Frontal cortex (tissue), 4 donors: ENCODE results near the gene LY6G6D. TPM values are rescaled to one million over a fixed set of nuclear protein-coding genes. Genes with fewer than 3 reads are reported as not detected.

ENCODE experiments used
- DNase-seq, 2 donors: peaks; one replicate each; pipeline ENCODE4 v3.0.0; 2012; ENCODE audit warnings: low spot score in 2 of 2
- FAIRE-seq: peaks from 2 replicates; lab custom pipeline; 2012; peaks lifted over from hg19 to GRCh38; lab: Jason Lieb, UNC
- total RNA-seq: library from RNA; depleted of rRNA; stranded (reverse); fragments of >200 nt; gene quantifications from one replicate; pipeline ENCODE4 v1.2.3, GENCODE V29; 2014
- donor health status: control.
- donor health status: control.
- donor health status: control.

Gene LY6G6D, protein sequence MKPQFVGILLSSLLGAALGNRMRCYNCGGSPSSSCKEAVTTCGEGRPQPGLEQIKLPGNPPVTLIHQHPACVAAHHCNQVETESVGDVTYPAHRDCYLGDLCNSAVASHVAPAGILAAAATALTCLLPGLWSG
- not detected for total RNA-seq

DNA sequence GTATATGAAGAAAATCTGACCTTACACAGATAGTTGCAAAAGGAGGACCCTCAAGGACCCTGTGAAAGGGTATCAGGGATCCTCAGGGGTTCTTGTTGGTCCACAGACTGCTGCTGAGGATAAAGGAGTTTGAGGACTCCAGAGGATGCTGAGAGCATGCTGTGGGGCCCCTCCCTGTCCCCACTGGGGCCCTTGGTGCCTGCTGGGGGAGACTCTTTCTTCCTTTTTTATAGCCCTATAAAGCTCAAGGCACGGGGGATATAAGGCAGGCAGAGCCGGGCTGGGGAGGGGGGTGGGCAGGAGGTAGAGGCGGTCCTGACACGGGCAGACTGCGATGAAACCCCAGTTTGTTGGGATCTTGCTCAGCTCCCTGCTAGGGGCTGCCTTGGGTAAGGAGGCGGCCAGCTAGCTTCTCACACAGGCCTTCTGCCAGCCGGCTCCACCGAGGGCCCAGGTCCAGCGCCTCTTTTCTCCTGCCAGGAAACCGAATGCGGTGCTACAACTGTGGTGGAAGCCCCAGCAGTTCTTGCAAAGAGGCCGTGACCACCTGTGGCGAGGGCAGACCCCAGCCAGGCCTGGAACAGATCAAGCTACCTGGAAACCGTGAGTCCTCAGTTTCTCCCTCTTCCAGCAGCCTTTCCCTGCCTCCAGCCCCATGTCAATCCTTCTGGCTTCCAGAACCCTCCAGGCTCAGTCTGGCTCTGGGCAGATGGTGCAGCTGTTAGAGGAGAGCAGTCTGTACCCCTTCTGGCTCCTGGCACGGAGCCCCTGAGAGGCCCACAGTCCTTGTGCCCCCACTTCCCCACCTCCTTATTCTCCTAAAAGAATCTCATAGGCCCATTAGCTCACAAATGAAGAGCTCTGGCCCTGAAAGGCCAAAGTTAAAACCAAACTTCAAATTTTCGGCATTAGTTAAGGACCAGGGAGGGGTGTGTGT, at the start of gene LY6G6D:
Gene LY6G6D, plus strand, starts transcription at position 327 of the 937 bp plus-strand sequence. Its CDS starts 8 bp downstream, at position 335.
- no peak for DNase-seq
- FAIRE-seq: no peak

DNA sequence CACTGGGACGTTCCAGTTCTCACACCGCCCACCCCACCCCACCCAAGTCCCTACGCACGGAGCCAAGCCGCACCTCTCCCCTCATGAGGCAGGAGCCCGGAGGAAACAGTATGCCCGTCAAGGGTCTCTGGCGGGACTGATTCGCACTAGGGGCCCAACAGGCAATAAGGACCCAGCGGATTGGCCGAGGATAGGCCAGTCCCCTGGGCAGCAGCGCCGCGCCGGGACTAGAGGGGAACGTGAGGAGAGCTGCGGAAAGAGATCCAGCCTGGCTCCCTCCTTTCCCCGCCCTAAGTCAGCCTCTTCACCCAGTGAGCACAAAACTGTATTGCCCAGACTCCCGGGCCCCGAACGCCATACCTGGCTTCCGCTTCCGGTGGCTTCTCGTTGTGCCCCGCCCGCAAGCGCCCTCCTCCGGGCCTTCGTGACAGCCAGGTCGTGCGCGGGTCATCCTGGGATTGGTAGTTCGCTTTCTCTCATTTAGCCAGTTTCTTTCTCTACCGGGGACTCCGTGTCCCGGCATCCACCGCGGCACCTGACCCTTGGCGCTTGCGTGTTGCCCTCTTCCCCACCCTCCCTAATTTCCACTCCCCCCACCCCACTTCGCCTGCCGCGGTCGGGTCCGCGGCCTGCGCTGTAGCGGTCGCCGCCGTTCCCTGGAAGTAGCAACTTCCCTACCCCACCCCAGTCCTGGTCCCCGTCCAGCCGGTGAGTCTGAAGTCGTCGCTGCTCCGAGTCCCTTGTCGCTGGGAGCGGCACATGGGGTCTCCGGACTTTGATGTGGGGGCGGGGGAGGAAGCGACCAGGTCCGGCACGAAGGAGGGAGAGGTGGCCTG, 49.4 kb upstream of the LY6G6D start, which contains the start of gene CSNK2B:
Gene CSNK2B, plus strand, starts transcription at position 580 of the 836 bp plus-strand sequence. CDS start 752 bp downstream, outside the sequence.
- peak; percentile 95 to 98 for DNase-seq
- no peak for FAIRE-seq

DNA sequence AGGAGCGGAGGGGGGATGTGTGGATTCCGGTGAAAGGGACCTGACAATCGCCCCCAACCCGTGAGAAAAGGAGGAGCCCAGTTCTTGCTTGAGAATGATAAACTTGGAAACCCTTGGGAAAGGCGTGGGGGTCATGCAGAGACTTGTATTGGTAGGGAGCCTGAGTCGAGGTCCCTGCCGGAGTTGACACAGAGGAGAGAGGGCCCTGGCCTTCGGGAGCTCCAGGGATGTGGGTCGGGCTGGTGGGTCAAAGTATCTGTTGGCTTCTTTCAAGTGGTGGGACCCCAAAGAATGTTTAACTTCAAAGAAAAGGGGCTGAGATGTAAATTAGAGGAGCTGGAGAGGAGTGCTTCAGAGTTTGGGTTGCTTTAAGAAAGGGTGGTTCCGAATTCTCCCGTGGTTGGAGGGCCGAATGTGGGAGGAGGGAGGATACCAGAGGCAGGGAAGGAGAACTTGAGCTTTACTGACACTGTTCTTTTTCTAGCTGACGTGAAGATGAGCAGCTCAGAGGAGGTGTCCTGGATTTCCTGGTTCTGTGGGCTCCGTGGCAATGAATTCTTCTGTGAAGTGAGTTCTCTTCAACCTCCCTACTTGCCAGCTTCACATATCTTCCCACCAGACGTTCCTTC, 48.7 kb upstream of the LY6G6D start:
- DNase-seq (no peak), FAIRE-seq (no peak)

DNA sequence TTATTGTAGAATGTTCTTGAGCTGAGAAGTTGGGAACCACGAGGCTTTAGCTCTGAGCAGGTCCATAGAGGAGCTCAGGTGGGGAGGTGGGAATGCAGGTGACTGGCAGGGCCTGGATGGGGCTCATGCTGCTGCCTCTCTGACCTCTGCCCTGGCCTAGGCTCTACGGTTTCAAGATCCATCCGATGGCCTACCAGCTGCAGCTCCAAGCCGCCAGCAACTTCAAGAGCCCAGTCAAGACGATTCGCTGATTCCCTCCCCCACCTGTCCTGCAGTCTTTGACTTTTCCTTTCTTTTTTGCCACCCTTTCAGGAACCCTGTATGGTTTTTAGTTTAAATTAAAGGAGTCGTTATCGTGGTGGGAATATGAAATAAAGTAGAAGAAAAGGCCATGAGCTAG, 45.5 kb upstream of the LY6G6D start, which contains the start of gene LY6G5B:
Gene LY6G5B, plus strand, starts transcription at position 301 of the 400 bp plus-strand sequence. CDS start 975 bp downstream, outside the sequence.
- no peak for DNase-seq
- no peak for FAIRE-seq

DNA sequence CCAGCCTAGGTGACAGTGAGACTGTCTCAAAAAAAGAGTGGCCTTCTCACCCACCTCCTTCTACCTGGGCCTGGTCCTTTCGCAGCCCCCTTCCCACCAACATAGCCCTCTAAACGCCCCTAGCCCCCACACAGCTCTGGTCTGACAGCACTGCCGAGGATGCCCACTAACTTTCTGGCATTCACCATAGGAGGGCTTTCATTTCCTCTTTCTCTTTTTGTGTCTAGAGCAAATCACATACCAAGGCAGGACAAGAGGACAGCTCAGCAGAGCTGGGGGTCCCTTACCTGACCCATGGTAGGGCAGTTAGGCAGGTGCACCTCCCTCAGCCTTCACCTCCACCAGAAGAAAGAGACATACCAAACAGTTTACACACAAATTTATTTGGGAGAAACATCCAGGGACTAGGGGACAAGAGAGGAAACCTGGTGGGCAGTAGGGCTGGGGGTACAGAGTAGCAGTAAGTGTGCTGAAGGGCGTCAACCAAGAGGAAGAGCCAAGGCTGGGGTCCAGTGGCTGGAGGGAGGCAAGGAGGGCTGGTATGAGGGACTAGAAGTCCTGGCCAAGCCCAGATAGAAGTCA, 38.7 kb upstream of the LY6G6D start:
- DNase-seq: no peak
- FAIRE-seq: no peak

DNA sequence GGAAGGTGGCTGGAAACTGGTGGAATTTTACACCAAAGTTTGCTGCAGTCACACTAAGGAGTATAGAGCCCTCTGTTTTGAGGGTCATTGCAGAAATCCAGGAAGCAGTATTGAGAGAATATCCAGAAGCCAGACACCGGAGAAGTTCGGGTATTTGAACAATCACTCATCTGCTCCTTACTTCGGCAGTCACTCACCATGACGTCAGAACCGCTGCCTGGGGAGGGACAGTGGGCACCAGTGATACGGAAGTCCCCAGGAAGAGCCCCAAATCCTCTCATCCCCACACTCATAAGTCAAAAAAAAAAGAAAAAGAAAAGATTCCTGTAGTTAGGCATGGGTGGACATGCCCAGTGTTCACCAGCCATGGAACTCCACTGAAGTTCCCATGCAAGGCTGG, 38.2 kb upstream of the LY6G6D start:
- no peak for DNase-seq
- no peak for FAIRE-seq

DNA sequence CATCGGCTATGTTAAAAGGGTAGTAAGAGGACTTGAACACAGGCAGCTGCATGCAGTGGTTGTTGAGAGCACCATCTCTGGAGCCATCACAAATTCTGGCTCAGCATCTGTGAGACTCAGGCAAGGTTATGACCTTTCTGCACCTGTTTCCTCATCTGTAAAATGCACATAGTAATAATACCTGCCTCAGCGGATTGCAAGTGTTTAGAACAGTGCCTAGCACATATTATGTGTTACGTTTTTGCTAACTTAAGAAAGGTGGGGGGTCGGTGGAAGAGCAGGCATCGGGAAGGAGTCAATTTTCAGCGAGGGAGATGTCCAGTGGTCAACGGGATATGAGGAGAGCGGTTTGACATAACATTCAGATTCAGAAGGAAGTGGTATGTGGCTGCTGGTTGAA, 37.2 kb upstream of the LY6G6D start:
- FAIRE-seq (no peak), DNase-seq (no peak)

DNA sequence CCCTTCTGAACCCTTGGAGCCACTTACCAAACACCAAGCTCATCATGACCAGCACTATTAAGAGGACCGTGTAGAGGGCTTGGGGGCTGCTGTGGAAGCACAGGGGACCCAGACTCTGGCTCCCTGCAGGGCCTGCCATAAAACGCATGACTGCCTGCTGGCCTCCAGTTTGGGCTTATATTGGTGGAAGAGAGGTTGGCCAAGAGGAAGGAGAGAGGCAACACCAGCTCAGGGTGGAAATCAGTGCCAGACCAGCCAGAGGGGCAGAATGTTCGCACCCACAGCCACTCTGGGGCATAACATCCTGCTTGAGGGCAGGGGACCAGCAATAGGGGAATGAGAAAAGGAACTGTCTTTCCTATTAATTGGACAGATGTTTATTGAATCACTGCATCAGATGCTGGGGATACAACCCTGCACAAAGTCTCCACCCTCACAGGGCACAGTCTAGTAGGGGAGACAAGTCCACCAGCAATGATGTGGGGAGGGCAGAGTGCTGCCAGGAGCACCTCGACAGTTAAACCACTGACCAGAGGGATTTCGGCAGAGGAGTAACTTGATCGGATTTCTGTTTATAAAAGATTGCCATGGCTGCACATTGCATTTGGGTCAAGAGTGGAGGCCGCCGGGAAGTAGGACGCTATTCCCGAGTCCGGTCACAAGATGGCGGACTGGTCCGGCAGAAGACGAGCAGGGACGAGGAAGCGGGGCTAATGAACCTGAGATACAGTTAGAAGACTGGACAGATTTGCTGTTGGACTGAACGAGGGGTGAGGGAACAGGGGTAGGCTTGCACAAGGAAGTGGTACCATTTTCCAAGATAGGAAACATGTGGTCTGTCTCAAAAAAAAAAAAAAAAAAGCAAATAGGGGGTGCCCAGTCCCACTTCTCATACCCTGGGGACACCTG, 34.7 kb upstream of the LY6G6D start, which contains the start of gene LY6G5C:
Gene LY6G5C, minus strand, starts transcription at position 842 of the 909 bp plus-strand sequence. Its CDS starts 694 bp downstream, at position 148.
- DNase-seq: peak; percentile 71 to 83
- no peak for FAIRE-seq

DNA sequence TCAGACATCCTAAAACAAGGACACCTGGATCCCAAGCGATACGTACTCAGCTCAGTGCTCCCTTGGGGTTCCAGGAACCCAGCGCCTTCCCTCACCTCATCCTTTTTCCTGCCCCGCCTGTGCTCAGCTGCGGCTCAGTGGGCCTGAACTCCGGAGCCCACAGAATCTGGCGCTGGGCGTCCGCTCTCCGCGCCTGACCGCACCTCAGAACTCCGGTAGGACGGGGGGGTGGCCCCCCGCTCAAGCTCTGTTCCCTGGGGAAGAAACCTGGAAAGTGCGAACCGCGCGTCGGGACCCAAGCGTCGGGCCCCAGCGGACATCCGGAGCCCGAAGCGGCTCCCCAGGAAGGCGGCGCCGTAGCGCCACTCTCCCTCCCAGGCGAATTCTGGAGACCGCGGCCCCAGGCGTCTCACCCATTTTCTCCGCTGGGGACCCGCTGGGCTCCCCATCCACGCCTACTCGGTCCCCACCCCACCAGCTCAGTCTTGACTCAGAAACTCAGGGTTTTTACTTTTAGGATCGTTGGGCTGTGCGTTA, 33.9 kb upstream of the LY6G6D start:
- FAIRE-seq (no peak), DNase-seq (peak in 1 of 2 donors; percentile 67)

DNA sequence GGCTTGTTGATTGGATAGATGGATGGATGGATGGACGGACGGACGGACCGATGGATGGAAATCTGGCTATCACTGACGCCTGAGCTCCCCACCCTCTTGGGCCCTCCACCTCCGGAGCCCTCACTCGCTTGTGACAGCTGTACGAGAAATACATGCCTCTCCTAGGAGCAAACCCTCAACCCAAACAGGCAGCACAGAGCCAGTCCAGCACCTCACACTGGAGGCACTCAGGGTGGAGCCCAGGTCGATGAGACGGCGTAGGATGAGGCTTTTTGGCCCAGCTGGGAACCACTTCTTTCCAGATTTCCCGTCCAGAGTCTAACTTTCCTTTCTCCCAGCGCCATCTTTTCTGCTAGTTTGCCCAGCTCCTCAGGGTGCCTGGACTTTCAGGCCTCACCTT, 31.6 kb upstream of the LY6G6D start:
- FAIRE-seq (no peak), DNase-seq (no peak)

DNA sequence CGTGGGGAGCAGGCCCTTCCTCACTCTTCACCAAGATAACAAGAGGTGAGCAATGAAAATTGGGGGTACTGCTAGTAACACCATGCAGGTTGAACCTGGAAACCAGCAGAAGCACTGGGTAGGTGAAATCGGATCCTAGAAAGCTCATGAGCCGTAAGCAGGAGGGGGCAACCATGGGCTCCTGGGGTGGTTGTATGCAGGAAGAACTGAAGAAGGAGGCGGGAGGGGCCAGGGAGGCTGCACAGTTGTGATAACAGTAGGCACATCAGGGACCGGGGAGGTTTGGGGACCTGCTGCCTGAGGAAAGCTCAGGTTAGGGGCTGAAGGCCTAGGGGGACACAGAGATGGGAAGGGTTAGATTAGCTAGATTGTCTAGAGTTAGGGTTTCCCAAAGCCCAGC, 28.7 kb upstream of the LY6G6D start:
- FAIRE-seq (no peak), DNase-seq (no peak)

DNA sequence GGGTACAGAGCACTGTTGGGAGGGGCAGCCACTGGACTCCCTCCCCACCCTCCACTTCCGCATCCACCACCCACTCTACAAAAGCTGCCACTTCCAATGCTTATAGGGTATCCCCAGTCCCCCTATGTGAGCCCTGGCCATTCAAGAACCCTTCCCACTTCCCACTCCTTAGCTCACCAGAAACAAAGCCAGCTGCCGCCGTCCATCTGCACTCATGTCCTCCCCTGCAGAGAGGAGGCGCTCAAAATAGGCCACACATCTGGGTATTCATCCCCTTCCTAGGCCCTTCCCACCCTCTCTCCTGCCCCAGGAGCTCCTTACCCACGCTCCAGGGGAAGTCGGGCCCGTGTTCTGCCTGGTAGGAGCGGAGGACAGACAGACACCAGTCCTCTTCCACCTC, 27.8 kb upstream of the LY6G6D start:
- DNase-seq (no peak), FAIRE-seq (no peak)

DNA sequence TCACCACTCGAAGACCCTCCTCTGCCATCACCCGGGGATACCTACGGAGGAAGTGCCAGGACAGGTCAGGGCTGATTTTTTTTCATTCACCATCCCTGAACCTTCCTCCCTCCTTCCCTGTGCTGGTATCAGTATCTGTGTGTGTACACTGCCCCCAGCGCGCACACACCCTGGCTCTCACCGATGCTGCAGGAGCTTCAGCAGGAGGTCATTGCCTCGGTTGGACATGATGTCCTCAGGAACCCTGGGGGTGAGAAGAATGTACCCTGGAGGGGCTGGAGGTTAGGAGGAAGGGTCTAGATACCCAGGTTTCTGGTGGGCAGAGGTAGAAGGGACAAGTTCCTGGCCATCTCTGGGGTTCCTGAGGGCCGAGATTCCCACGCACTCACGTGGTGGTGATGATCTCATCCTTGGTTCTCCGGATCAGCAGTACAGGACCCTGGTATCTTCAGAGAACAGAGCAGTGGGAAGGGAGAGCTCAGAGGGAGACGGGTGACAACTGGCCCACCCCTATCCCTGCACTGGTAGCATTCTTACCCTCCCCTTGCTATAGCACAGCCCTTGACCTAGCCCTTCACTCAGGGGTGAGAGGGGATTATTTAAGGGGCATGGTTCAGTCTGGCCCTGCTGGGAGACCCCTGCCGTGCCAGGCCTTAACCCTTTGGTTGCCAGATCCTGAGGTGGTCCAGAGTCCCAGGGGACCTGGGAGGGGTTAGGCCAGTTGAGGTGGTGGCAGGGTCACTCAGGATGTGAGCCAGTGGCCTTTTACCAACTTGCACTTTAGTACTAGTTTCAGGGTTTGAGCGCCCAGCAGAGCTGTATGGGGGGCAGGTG, 27.1 kb upstream of the LY6G6D start:
- FAIRE-seq: no peak
- no peak for DNase-seq

DNA sequence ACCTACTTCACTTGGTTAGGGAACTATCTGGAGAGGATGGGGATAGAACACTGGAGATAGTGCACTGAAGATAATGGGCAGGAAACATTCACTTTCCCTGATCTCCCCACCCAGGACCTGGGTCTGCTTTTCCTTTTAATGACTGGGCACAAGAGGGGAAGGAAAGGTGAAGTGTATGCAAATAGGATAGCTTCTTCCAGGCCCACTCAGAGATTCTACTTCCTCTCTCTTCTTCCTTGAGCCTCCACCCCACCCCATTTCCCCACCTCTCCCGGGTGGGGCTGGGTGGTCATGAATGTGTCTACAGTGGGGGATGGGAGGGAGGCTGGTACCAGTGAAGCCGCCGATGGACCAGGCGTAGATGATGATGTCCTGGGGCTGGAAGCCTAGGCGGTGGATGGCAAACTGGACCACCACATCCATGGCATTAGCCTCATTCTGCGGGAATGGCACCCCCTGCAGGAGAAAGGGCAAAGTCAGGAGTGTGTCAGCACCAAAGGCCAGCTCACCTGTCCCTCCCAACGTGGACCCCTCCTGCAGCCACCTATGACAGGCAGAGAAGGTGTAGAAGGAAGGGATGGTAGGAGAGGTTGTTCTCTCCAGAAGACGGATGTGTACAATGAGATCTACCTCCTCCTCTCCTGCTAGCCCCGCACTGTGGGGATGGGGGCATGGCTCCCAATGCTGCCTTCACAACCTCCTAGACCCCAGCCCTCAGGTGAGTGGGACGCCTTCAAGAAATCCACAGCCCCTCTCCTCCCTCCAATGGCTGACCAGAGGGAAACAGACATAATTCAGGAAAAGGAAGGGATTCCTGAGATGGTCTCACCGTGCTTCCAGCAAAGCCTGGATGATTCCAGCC, 25.7 kb upstream of the LY6G6D start:
- DNase-seq (no peak), FAIRE-seq (no peak)

DNA sequence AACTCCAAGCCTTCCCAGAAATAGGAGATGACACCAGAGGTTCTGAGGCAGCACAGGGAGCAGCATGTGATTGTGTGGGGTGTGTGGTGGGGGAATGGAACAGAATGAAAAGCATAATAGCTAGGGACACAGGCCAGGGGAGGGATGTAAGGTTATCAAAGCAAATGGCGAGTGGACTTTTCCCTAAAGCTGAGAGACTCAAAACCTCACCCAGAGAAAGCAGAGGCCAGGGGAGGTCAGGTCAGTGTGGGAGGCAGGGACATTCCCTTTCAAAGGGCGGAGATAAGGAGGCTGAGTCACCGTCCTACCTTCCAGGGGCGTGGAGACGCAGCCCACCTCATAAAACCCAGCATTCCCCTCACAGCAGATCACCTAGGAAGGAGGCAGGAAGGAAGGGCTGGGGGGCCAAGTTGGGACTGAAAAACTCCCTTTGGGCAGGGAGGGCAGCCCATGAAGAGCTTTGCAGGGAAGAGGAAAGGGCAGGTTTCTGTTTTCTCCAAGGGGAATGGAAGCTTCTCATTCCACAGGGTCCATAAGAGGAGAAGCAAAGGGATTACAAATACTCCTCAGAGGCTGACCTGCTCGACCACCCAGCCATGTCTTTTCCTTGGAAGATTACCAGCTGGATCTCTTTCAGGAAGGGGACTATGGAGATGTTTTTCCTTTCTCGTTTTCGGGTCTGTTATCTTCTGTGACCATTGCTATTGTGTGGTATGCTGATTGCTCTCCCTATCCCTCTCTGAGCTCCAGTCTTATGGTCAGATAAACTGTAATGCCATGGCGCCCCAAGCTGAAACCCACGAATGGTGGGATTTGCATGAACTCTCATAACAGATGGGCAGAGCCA, 24.7 kb upstream of the LY6G6D start:
- no peak for DNase-seq
- FAIRE-seq: no peak
